OCI-LY3 (cell line): ENCODE measurements around the gene MBNL1.

Experiments
- H2AFZ ChIP-seq: fragments of 200-600, 300-600 bp; shearing (Covaris generic); 2 replicates; pipeline ENCODE4 v1.6.0; 2014; ENCODE audit warnings: antibody characterized with exemption, low read depth, low read length
- H3K27ac ChIP-seq: fragments of 200-600, 300-600 bp; sonication (generic); 2 replicates; pipeline ENCODE4 v1.5.1; 2014; ENCODE audit warnings: mild to moderate bottlenecking, low read length, moderate library complexity, mixed read lengths
- H3K27me3 ChIP-seq: fragments of 200-600, 300-600 bp; sonication (generic); 2 replicates; pipeline ENCODE4 v1.6.1; 2014; ENCODE audit warnings: low read depth, low read length, mixed read lengths
- H3K36me3 ChIP-seq: fragments of 200-600, 300-600 bp; sonication (generic); replicated peaks from 2 replicates; pipeline ENCODE3; 2014; ENCODE audit warnings: low read depth, low read length, mixed read lengths
- H3K4me1 ChIP-seq: fragments of 300-600, 200-600 bp; sonication (generic); 2 replicates; pipeline ENCODE4 v1.6.1; 2014; ENCODE audit warnings: low read length, mixed read lengths
- H3K4me2 ChIP-seq: fragments of 200-600, 300-600 bp; sonication (generic); 2 replicates; pipeline ENCODE4 v1.6.1; 2014; ENCODE audit warnings: low read length, mixed read lengths
- H3K4me3 ChIP-seq: fragments of 300-600, 200-600 bp; sonication (generic); 2 replicates; pipeline ENCODE4 v1.5.1; 2014; ENCODE audit warnings: antibody characterized with exemption, mild to moderate bottlenecking, low read length, moderate library complexity
- H3K79me2 ChIP-seq: fragments of 300-600, 200-600 bp; shearing (Covaris generic); 2 replicates; pipeline ENCODE4 v1.6.1; 2014; ENCODE audit warnings: mild to moderate bottlenecking, low read length, mixed read lengths
- H3K9ac ChIP-seq: fragments of 300-600, 200-600 bp; shearing (Covaris generic); 2 replicates; pipeline ENCODE4 v1.6.0; 2014; ENCODE audit warnings: mild to moderate bottlenecking, low read length, moderate library complexity
- H3K9me3 ChIP-seq: fragments of 200-600, 300-600 bp; shearing (Covaris generic); 2 replicates; pipeline ENCODE4 v1.6.1; 2014; ENCODE audit warnings: low read length, mixed read lengths; ENCODE audit not compliant: insufficient read depth
- H4K20me1 ChIP-seq: fragments of 200-600, 300-600 bp; sonication (generic); 2 replicates; pipeline ENCODE4 v1.6.1; 2016; ENCODE audit warnings: low read length, mixed read lengths; ENCODE audit not compliant: insufficient read depth
- EZH2phosphoT487 ChIP-seq: fragments of 200-600 bp; shearing (Covaris generic); IDR thresholded peaks from 2 replicates; pipeline ENCODE4 v1.6.1; 2018; ENCODE audit warnings: antibody characterized with exemption, mixed run types, low read depth
- TF ChIP-seq, protein P1 (sequence below): fragments of 200-600, 300-600 bp; sonication (generic); IDR thresholded peaks from 2 replicates; pipeline ENCODE4 v1.5.1; 2014; ENCODE audit warnings: antibody characterized with exemption, low read length, low read depth

Gene MBNL1

DNA sequence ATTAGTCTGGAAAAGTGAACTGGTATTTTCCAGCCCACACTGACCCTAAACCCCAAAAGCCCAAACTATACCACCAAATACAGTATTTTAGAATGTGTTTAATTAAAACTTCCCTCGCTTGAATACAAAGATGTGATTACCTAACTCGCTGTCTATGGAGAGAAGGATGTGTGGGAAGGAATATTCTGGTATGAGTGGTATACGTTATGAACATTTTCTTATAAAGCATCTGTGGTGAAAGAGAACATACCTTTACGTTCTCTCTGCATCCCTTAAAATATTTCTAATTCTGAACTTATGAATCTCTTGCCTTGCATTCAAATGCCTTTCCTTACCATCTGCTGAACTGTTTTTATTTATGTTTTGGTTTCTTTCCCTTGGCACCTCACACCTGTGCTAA, 201.4 kb downstream of the MBNL1 start:
- peaks cover 3% of the 10 kb centered on the region for H3K36me3 ChIP-seq
- H3K27me3 ChIP-seq: no peaks in the 10 kb centered on the region
- no peak overlapping the region for H2AFZ ChIP-seq

DNA sequence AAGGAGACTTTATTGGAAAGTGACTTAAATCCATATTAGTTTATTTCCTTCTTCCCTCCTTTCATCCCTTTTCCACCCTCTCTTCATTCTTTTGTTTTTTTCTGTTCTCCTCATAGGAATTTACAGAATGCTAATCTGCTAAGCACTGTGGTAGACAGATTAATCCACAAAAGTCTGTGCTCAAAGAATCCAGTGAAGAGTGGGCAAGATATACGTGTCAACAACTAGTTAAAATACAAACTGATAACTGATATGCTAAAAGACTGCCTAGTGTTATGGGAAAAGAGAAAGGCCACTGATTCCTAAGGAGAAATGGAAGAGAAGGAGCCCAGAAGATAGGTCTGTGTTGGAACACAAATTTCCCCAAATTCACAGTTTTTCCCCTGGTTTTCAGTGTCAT, 202.2 kb downstream of the MBNL1 start:
- Histone ChIP-seq H2AFZ (no peak overlapping the region), H3K4me3 (no peak overlapping the region), H3K36me3 (no peaks in the 10 kb centered on the region), H3K27ac (no peak overlapping the region), H3K79me2 (no peaks in the 10 kb centered on the region), H3K4me2 (no peak overlapping the region), H3K27me3 (no peaks in the 10 kb centered on the region), H3K4me1 (peaks cover 10% of the 10 kb centered on the region), H3K9me3 (no peaks in the 10 kb centered on the region), H4K20me1 (no peaks in the 10 kb centered on the region), H3K9ac (no peak overlapping the region)
- TF ChIP-seq, protein P1, sequence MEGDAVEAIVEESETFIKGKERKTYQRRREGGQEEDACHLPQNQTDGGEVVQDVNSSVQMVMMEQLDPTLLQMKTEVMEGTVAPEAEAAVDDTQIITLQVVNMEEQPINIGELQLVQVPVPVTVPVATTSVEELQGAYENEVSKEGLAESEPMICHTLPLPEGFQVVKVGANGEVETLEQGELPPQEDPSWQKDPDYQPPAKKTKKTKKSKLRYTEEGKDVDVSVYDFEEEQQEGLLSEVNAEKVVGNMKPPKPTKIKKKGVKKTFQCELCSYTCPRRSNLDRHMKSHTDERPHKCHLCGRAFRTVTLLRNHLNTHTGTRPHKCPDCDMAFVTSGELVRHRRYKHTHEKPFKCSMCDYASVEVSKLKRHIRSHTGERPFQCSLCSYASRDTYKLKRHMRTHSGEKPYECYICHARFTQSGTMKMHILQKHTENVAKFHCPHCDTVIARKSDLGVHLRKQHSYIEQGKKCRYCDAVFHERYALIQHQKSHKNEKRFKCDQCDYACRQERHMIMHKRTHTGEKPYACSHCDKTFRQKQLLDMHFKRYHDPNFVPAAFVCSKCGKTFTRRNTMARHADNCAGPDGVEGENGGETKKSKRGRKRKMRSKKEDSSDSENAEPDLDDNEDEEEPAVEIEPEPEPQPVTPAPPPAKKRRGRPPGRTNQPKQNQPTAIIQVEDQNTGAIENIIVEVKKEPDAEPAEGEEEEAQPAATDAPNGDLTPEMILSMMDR: no peak
- TF ChIP-seq EZH2phosphoT487: no peak

More for the DNA sequence above, 201.4 kb downstream of the MBNL1 start:
- Histone ChIP-seq H3K27ac (no peak overlapping the region), H3K9me3 (no peaks in the 10 kb centered on the region), H3K4me3 (no peak overlapping the region), H3K9ac (no peak overlapping the region), H3K4me2 (no peak overlapping the region), H3K79me2 (no peaks in the 10 kb centered on the region), H3K4me1 (peaks cover 10% of the 10 kb centered on the region), H4K20me1 (no peaks in the 10 kb centered on the region)
- TF ChIP-seq, protein P1: no peak
- TF ChIP-seq EZH2phosphoT487: no peak

DNA sequence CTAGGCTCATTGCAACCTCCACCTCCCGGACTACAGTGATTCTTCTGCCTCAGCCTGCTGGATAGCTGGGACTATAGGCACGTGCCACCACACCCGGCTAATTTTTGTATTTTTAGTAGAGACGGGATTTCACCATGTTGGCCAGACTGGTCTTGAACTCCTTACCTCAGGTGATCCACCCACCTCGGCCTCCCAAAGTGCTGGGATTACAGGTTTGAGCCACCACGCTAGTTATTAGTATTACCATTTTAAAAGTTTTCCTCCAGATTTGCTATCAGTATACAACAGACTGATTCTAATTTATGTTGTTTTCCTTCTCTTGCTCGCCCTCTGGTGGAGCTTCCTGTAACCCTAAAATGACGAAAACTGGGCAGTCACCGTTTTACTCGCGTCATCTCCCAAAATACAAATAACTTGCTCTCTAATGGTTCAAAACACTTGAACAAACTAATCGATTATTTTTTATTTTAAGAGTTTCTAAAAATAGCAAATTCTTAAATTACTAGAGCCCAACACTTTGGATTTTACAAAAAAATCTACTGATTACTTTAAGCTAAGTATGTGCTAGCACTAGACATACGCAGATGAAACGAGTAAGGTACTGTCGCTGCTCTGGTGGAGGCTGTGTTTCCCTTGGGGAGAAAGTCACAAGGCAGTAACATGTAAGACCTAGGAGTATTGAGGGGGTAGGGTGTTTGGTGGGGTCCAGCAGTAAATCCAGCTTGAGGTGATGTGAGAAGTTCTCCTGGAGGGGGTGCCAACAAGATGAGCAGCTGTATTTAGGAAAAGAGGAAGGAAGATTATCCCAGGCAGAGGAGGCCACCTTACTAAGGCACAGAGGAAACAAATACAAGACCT, 203.3 kb downstream of the MBNL1 start:
- Histone ChIP-seq H3K36me3 (peaks cover 2% of the 10 kb centered on the region), H3K27me3 (no peaks in the 10 kb centered on the region), H3K9me3 (no peaks in the 10 kb centered on the region), H3K4me2 (peak overlapping the region; percentile 62), H3K4me3 (peak overlapping the region; percentile 64), H2AFZ (peak overlapping the region; percentile 17; the same call in 1 of the 2 replicates), H3K9ac (peak overlapping the region; percentile 47), H4K20me1 (no peaks in the 10 kb centered on the region), H3K27ac (no peak overlapping the region), H3K79me2 (no peaks in the 10 kb centered on the region), H3K4me1 (peaks cover 20% of the 10 kb centered on the region)
- no peak for TF ChIP-seq EZH2phosphoT487
- TF ChIP-seq, protein P1: peak; percentile 66

DNA sequence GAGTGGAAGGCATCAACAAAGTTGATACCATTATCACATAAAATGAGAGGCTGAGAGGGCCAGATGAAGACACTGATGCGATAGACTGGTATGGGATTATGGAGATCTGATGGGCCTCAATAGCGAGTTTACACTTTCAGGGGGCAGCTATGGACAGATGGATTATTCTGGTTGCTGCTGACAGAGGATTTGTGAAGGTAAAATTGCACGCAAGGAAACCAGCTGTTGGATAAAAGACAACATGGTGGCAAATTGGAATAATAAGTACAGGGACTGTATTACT, 203.9 kb downstream of the MBNL1 start:
- H3K27me3 ChIP-seq: no peaks in the 10 kb centered on the region
- H3K9ac ChIP-seq: 0 out of 2 replicates have a peak overlapping the region, but pooled peaks have one; percentile 47
- peaks cover 2% of the 10 kb centered on the region for H3K36me3 ChIP-seq
- peak overlapping the region; percentile 62 for H3K4me2 ChIP-seq
- TF ChIP-seq, protein P1: no peak
- TF ChIP-seq EZH2phosphoT487: no peak
- H3K79me2 ChIP-seq: no peaks in the 10 kb centered on the region
- H3K9me3 ChIP-seq: no peaks in the 10 kb centered on the region
- H2AFZ ChIP-seq: 0 out of 2 replicates have a peak overlapping the region, but pooled peaks have one; percentile 17
- H3K27ac ChIP-seq: no peak overlapping the region
- no peaks in the 10 kb centered on the region for H4K20me1 ChIP-seq
- H3K4me3 ChIP-seq: no peak overlapping the region
- H3K4me1 ChIP-seq: peaks cover 21% of the 10 kb centered on the region
